CD4-positive, alpha-beta T cell treated with Interleukin-6 at 100 ng/mL for 8 hours (primary cell): ENCODE results near the gene RNPEP.
"Not testable (repeated sequence)": the region's sequence is repeated elsewhere in the genome, so short reads cannot be mapped to it uniquely, and the experiment has no call there.

Experiments used
- DNase-seq: peaks from one replicate; pipeline ENCODE4 v3.0.0-alpha.2; 2020; ENCODE audit warnings: mixed read lengths, low spot score

RNPEP gene

GRCh38 chr1:201962382-201962781, 20.1 kb upstream of the RNPEP start:
- DNase-seq, result not testable (repeated sequence)

- no peak for DNase-seq
Measured at GRCh38 chr1:201964261-201964660, 18.2 kb upstream of the RNPEP start.

DNA sequence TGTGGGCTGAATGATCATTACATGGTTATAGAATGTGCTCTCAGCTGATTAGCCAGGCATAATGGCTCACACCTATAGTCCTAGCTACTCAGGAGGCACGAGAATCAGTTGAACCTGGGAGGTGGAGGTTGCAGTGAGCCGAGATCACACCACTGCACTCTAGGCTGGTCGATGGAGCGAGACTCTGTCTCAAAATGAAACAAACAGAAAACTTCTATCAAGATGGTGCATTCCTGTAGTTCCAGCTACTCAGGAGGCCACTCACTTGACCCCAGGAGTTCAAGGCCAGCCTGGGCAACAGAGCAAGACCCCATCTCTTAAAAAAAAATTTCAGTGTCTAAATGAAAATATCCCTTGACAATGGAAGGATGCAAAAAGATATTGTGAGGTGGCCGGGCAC, 16.3 kb upstream of the RNPEP start:
- DNase-seq, result no peak

- DNase-seq, result no peak
Measured at GRCh38 chr1:201968202-201968925, 14.1 kb upstream of the RNPEP start.

DNA sequence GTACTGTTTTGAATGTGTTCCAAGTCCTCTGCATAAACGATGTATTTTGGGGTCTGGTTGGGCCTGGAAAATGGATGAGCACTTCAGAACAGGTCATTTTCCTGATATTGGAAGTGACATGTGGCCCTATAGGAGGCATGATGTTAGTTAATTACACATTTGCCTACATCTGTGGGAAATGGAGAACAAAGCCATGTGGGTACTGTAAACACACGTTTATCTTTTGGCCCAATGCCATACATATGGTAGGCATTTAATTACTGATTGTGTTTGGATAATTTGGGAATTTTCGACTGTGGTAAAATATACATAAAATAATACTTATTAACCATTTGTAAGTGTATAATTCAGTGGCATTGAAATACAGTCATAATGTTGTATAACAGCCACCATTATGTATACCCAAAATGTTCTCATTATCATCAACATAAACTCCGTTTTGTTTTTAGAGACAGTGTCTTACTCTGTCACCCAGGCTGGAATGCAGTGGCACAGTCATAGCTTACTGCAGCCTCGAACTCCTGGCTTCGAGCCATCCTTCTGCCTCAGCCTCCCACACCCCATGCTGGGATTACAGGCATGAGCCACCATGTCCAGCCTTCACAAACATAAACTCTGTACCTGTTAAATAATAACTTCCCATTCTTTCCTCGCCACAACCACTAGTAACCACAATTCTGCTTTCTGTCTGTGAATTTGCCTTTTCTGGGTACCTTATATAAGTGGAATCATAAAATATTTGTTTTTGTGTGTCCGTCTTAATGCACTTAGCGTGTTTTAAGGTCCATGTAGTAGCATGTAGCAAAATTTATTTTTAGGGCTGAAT, 11.9 kb upstream of the RNPEP start:
- no peak for DNase-seq

DNA sequence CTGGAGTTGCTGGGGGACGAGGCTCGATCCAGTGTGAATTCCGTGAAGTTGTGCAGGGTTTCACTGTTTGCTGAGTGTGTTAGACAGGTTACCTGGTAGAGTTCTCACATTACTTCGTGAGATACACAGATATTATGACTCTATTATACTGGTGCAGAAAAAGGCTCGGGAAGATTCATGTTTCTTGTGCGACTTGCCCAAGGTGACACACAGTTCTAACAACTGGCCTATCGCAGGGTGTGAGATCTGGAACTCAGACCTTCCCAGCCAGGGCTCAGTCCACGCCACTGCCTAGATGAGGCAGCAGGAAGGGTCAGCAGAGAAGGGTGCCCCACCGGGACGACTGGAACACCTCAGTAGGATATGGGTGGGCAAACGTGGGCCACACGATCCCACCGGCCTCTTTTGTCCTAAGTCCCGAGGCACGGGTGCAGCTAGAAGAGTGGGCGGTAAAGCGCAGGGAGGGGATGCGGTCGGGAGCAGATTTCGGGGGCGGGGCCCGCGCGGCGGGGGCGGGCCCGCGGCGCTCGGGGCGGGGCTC, 296 bp upstream of the RNPEP start:
- peak; percentile 51 for DNase-seq

- DNase-seq, result no peak
Measured at GRCh38 chr1:201983380-201983805, 945 bp downstream of the RNPEP start.

DNA sequence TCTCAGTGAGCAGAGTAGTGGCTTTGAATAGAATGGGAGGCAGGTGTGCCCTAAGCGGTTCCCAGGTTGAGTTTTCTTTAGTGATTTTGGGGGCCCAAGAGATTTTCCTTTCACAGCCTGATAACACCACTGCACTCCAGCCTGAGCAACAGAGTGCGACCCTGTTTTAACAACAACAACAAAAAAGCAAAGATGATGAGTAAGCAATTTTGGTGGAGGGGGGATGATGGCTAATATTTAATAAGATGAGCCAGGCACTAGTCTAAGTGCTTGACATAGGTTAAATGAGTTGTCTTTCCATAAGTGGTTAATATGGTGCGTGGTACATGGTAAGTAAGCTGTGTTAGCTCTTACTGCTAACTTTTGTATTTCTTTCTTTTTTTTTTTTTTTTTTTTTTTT, 2.0 kb downstream of the RNPEP start:
- no peak for DNase-seq

DNA sequence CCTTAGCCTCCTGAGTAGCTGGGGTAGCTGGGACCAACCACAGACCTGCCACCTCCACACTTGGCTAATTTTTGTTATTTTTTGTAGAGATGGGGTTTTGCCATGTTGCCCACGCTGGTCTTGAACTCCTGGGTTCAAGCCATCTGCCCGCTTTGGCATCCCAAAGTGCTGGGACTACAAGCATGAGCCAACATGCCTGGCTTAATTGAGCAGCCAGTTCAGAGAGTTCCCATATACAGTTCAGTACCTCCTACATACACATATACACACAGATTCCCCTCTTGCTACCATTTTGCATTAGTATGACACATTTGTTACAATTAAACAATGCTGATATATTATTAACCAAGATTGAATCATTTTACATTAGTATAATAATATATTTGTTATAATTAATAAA, 2.9 kb downstream of the RNPEP start:
- DNase-seq, result no peak

DNA sequence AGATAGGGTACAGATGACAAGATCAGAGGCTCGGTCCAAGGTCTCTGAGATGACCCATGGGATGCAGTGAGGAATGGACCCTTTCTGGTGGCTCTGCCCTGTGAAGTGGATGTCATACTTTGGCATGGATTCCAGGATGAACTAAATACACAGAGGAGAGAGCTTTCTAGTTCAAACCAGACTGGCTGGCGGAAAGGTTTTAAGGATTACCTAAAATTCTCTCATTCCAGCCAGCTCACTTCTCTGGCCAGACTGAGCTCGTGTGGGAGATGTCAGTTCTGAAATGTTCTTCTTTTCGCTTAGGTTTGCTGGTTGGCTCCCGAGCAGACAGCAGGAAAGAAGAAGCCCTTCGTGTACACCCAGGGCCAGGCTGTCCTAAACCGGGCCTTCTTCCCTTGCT, 6.2 kb downstream of the RNPEP start:
- DNase-seq, result no peak

- DNase-seq, result no peak
Measured at GRCh38 chr1:201989354-201990128, 7.1 kb downstream of the RNPEP start.

DNA sequence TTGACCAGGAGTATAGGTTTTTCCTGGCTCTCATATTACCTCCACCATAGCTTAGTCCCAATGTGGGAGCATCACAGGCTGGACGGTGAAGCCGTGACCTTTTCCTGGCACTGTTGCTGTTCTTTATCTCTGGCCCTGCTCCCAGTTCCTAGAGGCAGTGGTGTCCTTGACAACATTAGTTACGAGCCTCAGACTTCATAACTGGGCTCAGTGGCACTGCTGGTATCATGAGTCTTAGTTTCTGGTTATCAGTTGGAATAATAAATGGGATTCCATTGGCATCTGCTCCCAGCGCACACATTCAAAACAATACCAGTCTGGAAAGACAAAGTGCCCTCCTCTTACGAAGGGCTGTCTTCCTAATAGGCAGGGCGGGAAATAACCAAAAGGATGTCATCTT, 8.0 kb downstream of the RNPEP start:
- no peak for DNase-seq

DNA sequence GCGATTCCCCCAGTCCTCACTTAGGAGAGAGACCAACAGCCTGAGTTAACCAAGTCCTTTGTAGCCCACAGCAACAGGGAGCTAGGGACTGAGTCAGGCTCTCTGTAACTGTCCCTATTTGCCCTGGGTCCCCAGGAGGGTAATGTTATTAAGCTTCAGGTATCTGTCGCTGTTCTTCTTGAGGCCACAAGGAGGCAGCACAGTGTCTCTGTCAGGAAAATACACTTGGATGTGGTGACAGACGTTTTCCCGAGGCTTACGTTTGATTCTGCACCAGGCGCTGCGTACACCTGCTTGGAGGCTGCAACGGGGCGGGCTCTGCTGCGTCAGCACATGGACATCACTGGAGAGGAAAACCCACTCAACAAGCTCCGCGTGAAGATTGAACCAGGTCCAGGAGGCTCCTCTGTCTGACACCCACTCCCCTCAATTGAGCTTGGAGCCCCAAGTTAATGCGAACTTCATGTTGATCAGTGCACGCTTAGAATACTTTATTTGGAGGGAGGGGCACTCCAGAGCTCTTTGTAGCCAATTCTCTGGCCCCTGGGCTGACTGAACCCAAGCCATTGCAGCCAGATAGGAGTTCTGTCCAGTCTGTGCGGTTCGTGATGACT, 17.3 kb downstream of the RNPEP start:
- peak; percentile 15 for DNase-seq

- DNase-seq, result no peak
Measured at GRCh38 chr1:202002507-202002906, 20.1 kb downstream of the RNPEP start.

- no peak for DNase-seq
Measured at GRCh38 chr1:202004711-202005110, 22.3 kb downstream of the RNPEP start.

DNA sequence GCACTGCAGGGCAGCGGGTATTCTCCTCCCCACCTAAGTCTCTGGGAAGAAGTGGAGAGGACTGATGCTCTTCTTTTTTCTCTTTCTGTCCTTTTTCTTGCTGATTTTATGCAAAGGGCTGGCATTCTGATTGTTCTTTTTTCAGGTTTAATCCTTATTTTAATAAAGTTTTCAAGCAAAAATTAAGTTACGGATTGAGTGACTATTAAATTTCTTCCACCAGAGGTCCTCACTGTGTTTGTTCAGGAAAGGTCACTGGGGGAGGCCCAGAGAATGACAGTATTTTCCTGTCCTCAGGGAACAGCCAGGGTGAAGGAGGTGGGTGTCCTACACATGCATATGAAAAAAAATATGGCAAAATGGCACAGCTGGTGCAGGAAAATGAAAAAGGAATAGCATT, 23.5 kb downstream of the RNPEP start:
- no peak for DNase-seq

DNA sequence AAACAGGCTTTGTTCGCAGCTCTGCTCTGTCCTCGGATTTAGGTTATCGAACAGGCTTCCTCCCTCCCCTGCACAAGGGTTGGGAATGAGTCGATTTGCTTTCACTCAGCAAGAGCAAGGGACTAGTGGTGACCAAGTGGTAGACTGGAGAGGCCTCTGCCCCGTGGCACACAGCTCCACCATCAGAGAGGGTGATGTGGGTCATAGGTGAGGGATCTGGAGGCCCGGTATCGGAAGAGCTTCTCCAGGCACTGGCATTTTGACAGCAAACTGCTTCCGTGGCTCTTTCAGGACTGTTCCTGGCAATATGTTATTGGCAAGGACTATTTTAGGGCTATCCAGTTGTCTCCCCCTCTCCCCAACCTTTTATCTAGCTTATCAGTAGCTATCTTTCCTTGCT, 24.9 kb downstream of the RNPEP start:
- DNase-seq, result no peak

GRCh38 chr1:202007805-202008489, 25.5 kb downstream of the RNPEP start:
- DNase-seq, result no peak

GRCh38 chr1:202009326-202010179, 27.1 kb downstream of the RNPEP start:
- DNase-seq, result peak; percentile 49
